ENCODE data around the gene EPB41L5.

Gene EPB41L5

DNA sequence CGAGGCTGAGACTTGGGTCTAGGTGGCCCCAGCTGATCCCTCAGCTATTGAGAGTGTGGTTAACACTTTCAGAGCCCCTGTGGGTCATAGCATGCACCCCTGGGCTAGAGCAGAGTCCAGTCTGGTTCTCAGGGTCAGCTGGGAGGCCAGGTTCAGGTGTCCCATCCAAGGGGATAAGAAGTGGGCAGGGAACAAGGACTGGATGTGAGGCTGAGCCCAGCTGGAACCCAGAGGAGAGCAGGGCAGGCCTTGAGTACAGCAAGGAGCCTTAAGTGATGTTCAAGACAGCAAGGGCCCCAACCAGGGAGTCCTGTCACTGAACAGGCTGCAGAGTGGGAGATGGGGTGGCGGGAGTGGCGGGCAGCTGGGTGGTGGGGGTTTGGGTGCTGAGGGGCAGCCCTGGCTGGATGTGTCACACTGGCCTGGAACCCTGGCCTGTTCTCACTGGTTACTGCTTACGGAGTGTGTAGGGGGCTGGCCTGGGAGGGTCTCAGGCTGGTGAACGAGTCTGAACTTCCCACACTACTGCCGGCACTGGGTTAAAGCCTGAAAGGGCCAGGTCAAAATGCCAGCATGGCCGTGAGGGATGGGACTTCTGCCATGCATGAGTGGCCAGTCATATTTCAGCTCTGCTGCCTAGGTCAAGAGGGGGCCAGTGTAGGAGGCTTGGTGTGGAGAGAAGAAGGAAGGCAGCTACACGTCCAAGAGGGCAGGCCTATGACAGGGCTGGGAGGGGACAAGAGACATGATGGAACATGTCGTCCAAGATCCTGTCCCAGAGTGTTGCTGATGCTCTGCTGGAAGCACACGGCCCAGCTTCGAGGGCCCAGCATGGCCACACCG, 196.8 kb downstream of the EPB41L5 start:
- Histone ChIP-seq H3K4me2 (ENCODE audit: low read depth, low read length) (no peak overlapping the region), H3F3A (ENCODE audit: insufficient read depth, low read length) (no peaks in the 10 kb centered on the region), H3K79me2 (ENCODE audit: low read length) (no peaks in the 10 kb centered on the region), H3K4me1 (ENCODE audit: low read length) (no peaks in the 10 kb centered on the region), H3K27me3 (replicated peaks; ENCODE audit: insufficient read depth, low read length) (no peaks in the 10 kb centered on the region), H3K9ac (ENCODE audit: low read length) (no peak overlapping the region), H3K36me3 (replicated peaks; ENCODE audit: insufficient read depth, low read length) (no peaks in the 10 kb centered on the region), H3K9me3 (replicated peaks; ENCODE audit: insufficient read depth, low read length) (no peaks in the 10 kb centered on the region), H3K27ac (ENCODE audit: low read length) (no peak overlapping the region), H3K9me2 (replicated peaks; ENCODE audit: insufficient read depth, low read length) (no peaks in the 10 kb centered on the region), H4K20me1 (ENCODE audit: insufficient read depth, low read length) (no peaks in the 10 kb centered on the region), H2AFZ (ENCODE audit: low read length) (no peak overlapping the region), H3K4me3 (ENCODE audit: low read length) (no peak overlapping the region)
- no peak for DNase-seq
- TF ChIP-seq EZH2phosphoT487 (IDR thresholded peaks at IDR 0.05; ENCODE audit: low read length) (no peak), EZH2 (optimal IDR thresholded peaks at IDR 0.05; ENCODE audit: low read depth, low read length) (no peak), CTCF (IDR thresholded peaks at IDR 0.05; ENCODE audit: low read length) (no peak)

GRCh38 chr2:120210270-120210693, 197.4 kb downstream of the EPB41L5 start:
- no peak overlapping the region for H3K9ac ChIP-seq (ENCODE audit: low read length)
- no peaks in the 10 kb centered on the region for H3K9me3 ChIP-seq (replicated peaks; ENCODE audit: insufficient read depth, low read length)
- H3K27me3 ChIP-seq (replicated peaks; ENCODE audit: insufficient read depth, low read length), result no peaks in the 10 kb centered on the region
- H3K36me3 ChIP-seq (replicated peaks; ENCODE audit: insufficient read depth, low read length), result no peaks in the 10 kb centered on the region
- H2AFZ ChIP-seq (ENCODE audit: low read length), result no peak overlapping the region
- H3K4me3 ChIP-seq (ENCODE audit: low read length), result no peak overlapping the region
- no peak for DNase-seq
- H3K4me2 ChIP-seq (ENCODE audit: low read depth, low read length), result no peak overlapping the region
- H3K27ac ChIP-seq (ENCODE audit: low read length), result no peak overlapping the region
- no peaks in the 10 kb centered on the region for H3K4me1 ChIP-seq (ENCODE audit: low read length)
- no peaks in the 10 kb centered on the region for H3K9me2 ChIP-seq (replicated peaks; ENCODE audit: insufficient read depth, low read length)
- H4K20me1 ChIP-seq (ENCODE audit: insufficient read depth, low read length), result no peaks in the 10 kb centered on the region
- TF ChIP-seq EZH2phosphoT487 (IDR thresholded peaks at IDR 0.05; ENCODE audit: low read length) (no peak), EZH2 (optimal IDR thresholded peaks at IDR 0.05; ENCODE audit: low read depth, low read length) (no peak), CTCF (IDR thresholded peaks at IDR 0.05; ENCODE audit: low read length) (no peak)
- H3K79me2 ChIP-seq (ENCODE audit: low read length), result no peaks in the 10 kb centered on the region
- H3F3A ChIP-seq (ENCODE audit: insufficient read depth, low read length), result no peaks in the 10 kb centered on the region

DNA sequence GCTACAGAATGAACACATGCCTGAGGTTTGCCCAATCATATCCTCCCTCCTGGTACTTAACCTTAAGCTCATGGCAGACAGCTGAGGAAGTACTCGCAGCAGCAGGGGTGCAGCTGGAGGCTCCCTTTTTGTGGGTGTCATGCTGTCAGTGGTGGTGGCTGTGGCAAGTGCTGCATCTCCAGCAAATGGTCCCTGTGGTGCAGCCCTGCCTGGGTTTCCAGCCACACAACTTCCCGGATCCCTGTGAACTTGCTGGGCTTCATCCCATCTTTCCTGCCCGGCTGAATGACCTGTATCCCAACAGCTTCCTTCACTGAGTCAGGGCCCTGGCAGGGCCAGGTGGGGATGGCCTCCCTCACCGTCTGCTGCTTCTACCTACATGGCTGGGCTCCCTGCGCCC, 205.3 kb downstream of the EPB41L5 start:
- TF ChIP-seq EZH2phosphoT487 (IDR thresholded peaks at IDR 0.05; ENCODE audit: low read length), result no peak
- TF ChIP-seq EZH2 (optimal IDR thresholded peaks at IDR 0.05; ENCODE audit: low read depth, low read length), result no peak
- no peak for TF ChIP-seq CTCF (IDR thresholded peaks at IDR 0.05; ENCODE audit: low read length)
- Histone ChIP-seq H3K36me3 (replicated peaks; ENCODE audit: insufficient read depth, low read length) (no peaks in the 10 kb centered on the region), H4K20me1 (ENCODE audit: insufficient read depth, low read length) (no peaks in the 10 kb centered on the region), H2AFZ (ENCODE audit: low read length) (no peak overlapping the region), H3K27me3 (replicated peaks; ENCODE audit: insufficient read depth, low read length) (no peaks in the 10 kb centered on the region), H3K4me3 (ENCODE audit: low read length) (no peak overlapping the region), H3K4me2 (ENCODE audit: low read depth, low read length) (no peak overlapping the region), H3F3A (ENCODE audit: insufficient read depth, low read length) (no peaks in the 10 kb centered on the region), H3K9me3 (replicated peaks; ENCODE audit: insufficient read depth, low read length) (no peaks in the 10 kb centered on the region), H3K79me2 (ENCODE audit: low read length) (peaks cover 14% of the 10 kb centered on the region), H3K4me1 (ENCODE audit: low read length) (peaks cover 7% of the 10 kb centered on the region; the same call in 1 of the 2 replicates), H3K9me2 (replicated peaks; ENCODE audit: insufficient read depth, low read length) (no peaks in the 10 kb centered on the region), H3K27ac (ENCODE audit: low read length) (no peak overlapping the region), H3K9ac (ENCODE audit: low read length) (no peak overlapping the region)
- DNase-seq, result no peak
